HS-5 (cell line): ENCODE results near the gene LYRM1.
A peak's percentile ranks its signal among the peaks of the same experiment; 100 is the strongest.
"Not testable (repeated sequence)": the region's sequence is repeated elsewhere in the genome, so short reads cannot be mapped to it uniquely, and the experiment has no call there.

Experiments used
- DNase-seq: peaks from one replicate; pipeline ENCODE4 v3.0.0-alpha.2; 2012; ENCODE audit warnings: low read depth

LYRM1 gene, protein sequence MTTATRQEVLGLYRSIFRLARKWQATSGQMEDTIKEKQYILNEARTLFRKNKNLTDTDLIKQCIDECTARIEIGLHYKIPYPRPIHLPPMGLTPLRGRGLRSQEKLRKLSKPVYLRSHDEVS

DNA sequence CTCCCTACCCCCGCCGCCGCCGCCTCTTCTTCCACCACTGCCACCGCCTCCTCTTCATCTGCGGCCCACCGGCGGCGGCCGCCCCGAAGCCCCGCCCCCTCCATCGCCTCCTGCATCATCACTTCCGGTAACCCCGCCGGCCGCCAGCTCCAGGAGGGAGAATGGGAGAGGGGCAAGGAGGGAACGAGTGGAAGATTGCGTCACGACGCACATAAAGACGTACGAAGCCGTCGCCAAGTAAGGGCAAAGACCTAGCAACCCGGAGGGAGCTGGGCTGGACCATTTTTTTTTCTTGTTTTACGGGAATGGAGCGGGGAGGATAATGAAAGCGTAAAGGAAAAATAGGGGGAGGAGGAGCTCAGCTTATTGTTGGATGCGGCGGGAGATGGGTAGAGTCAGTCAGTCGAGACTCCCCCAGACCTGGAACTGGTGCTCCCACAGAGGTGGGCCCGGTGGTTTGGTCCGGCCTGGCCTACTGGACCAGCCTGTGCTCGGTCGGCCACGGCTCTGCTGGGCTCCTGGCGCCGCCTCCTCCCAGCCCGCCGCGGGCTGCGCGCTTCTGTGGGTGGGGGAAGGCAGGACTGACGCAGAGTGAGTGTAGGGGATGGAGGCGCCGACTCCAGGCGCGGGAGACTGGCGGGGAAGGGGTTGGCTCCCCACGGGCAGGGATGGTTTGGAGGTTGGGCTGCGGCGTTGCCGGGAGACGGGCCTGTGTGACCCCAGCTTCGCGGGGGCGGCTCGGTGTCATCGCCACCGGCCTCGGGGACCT lies at the start of gene LYRM1, which contains the start of gene DCUN1D3:
TSS of gene LYRM1 (plus strand) at position 473 of the 769 bp plus-strand sequence. CDS start 14,785 bp downstream, outside the sequence.
TSS of gene DCUN1D3 (minus strand) at position 60 of the 769 bp plus-strand sequence. CDS start 37,820 bp downstream, outside the sequence.
- DNase-seq = peak; percentile 97

DNA sequence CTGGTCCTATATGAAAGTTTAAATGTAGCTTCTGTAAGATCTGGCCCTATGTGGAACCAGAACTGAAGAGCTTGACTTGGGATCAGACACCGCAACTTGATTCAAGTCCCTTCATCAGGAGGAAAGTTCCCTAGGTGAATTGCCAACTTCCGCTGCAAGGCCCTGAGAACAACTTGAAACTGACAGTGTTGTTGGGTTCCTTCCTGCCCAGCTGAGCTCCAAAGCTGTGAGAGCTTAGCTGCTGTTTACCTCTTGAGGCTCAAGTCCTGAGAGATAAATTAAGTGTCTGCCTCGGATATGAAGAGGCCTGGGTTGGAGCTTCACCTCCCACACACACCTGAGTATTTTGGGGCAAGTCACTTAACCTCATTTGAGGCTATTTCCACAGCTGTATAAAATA lies 49.6 kb upstream of the LYRM1 start:
- no peak for DNase-seq

DNA sequence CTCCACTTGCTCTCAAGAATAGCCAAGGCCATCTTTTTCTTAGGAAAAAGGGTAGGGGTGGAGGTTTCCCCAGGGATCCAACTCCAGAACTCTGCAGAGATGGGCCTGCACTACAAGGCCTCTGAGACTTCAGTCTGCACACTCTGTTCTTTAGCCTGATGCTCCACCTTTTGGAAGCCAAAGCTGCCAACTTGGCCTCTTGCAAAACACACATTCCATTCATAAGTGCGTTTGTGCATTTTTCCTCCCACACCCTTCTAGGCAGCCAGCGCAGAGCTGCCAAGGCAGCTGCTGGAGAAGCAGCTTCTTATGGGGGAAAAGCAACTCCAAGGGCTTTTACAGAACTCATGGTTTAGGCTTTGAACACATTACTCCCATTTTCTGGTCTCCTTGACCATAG lies 49.0 kb upstream of the LYRM1 start:
- DNase-seq = peak; percentile 83

DNA sequence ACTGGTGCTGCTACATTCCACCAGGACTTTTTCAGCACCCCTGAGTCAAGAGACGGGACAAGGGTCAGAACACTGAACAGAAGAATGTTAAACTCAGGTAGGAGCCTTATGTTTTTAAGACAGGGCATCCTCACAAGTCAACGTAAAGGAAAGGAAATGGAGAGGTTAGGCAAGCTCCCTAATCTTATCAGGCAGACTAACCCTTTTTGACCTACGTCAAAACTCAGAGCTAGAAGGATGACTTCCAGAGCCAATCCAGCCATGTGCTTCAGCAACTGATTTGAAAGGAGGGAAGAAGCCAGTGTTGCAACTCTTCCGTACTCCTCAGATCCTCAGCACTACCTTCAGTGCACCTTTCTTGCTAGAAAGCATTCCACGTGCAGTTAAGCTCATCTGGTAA lies 47.4 kb upstream of the LYRM1 start:
- DNase-seq = no peak

DNA sequence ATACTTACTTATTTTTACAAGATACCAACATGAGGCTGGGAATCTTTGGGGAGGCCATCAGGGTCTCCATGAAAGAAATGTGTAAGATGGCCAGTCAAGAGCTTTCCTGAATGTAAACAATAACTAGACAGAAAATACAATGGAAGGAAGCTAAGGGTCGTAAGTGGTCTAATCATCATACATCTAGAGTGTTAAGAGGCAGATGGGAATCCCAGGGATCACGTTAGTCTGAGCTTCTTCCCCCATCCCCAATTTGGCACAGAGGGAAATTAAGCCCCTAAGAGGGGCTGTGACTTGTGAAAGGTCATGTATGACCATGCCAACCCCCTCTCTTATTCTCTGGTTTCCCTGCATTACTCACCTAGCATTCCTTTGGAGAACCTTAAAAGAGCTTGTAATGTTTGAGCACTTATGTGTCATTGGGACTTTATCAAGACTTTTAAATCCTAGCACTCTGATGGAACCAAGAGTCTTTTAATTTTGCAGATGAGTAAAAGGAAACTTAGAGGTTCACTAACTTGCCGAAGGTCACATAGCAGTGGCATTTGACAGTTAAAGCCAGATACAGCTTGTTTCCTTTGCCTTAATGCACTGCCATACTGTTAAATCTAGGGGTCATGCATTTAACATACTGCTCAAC lies 46.5 kb upstream of the LYRM1 start:
- DNase-seq = no peak

DNA sequence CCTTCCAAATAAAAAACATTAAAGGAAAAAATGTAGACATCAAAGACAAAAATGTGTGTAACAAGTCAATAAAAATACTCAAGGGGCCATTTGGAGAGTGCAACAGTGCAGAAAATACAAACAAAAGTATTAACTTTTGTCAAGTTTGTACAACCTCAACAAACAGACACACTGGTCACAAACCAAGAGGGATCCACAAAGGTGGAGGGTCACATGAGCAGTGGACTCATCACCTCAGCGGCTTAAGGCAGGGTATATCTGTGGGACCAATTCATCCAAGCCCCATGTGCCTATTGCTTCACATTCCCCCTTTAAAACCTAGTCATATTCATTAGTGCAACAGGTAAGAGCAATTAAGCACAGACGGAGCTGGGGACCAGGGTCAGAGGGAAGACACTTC lies 45.6 kb upstream of the LYRM1 start:
- no peak for DNase-seq

DNA sequence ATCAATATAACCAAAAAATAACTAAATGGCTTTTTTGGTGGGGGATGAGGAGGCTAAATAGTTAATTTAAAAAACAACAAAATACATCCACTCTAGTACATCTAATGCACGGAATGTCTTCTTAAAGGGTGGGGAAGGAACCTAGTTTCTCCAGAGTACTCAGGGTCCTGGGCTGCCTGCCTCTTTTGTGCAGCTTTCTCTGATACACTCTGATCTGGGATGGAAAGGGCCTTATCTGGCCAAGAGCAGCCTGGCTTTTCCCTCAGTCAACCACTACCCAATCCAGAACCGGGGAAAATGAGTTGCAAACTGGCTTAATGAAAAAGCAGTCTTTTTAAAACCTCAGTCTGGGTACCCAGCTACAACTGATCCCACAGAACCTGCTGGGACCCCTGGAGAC lies 43.3 kb upstream of the LYRM1 start:
- no peak for DNase-seq

DNA sequence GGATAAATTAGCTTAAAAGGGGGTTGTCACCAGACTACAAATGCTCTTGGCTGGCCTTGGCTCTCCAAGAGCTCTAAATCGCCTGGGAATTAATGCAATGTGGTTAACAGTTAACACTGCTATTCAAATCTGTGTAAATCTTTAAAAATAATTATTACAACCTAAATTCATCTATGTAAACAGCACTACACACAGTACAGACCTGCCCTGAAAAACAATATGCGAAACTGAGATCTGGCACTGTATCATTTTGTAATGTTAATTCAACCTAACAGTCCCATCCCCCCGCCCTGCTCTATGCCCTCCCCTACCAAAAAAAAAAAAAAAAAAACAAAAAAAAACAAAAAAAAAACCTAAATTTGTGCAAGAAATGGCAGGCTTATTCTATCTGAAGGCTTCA lies 41.3 kb upstream of the LYRM1 start:
- DNase-seq = no peak

DNA sequence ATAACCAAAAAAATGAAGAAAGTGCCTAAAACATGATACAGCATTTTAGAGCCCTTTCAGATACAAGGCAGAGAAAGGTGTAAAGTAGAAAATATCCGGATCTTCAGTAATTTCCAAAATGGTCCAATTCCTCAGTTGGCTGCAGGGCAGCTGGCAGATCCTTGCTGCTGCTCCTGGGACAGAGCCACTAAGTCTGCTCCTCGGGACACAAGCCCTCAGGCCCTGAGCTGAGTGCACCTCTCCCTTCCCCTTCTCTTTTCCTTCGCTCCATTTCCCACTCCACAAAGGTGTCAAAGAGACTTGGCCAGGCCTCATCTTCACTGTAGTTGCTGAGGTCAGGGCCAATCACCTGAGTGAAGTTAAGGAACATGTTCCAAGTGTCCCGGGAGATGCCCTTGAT lies 40.9 kb upstream of the LYRM1 start:
- DNase-seq = no peak

DNA sequence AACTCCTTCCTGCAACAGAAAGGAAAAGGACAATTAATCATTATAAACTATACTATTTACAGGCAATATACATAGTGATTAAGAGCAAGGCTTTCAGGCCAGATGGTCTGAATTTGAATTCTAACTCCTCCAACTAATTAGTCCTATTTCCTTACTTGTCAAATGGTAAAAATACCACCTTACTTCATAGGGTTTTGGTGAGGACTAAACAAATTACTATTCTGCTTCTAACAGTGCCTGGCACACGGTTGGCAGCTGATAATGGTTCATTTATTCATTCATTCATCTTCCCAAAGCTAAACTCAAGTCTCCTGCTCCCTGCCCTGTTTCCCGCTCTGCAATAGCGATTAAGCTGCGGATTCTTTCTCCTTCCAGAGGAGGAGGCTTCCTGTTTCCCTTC lies 40.2 kb upstream of the LYRM1 start:
- DNase-seq = no peak

DNA sequence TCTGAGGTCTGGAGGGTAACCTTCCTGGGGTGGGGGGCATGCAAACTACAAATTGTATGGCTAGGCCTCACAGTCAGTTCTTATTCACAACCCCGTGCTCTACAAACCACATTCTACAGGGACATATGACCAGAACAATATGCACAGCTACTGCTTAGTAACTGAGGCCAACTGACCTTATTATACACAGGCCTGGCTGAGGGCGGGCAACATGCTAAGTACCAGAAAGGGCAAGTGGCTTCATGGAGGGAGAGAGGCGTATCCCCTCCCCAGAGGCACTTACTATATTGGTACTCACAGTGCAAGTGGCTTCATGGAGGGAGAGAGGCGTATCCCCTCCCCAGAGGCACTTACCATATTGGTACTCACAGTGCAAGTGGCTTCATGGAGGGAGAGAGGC lies 39.6 kb upstream of the LYRM1 start:
- DNase-seq = not testable (repeated sequence)

DNA sequence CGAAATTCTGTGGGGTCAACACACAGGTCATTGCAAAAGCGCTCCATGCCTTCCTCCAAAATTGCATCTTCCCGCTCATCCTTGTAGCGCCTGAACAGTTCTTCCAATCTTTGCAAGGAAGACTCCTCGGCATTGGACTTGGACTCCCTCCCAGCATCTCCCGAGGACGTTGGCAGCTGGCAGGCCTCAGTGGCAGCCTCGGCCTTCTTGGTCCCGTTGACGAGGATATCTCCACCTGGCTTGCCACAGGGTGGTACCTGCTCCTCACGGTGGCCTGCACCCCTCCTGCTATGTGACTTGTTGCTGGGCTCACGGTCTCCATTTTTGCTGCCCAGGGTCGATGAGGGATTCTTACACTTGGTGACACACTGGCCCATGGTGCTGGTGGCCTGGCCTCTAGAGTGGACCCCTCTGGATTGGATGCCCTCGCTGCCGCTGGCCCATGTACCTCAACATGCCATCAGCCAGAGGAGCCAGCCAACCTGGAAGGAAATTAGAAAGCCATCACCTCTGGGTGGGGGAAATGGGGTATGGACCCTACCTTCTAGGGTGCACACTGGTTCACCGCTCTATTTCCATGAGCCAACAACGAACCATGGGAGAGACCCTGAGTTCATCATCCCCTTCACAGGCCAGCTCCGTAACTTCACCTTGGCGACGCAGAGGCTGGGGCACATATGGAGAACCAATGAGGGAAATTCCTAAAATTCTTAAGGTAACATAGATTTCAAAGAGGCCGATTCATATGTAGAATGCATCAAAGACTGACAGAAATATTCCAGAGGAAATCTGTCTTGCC lies 38.2 kb upstream of the LYRM1 start:
- DNase-seq = no peak

DNA sequence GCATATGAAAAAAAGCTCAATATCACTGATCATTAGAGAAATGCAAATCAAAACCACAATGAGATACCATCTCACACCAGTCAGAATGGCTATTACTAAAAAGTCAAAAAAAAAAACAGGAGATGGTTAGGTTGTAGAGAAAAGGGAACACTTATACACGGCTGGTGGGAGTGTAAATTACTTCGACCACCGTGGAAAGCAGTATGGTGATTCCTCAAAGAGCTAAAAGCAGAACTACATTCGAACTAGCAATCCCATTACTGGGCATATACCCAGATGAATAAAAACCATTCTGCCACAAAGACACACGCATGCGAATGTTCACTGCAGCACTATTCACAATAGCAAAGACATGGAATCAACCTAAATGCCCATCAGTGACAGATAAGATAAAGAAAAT lies 36.2 kb upstream of the LYRM1 start:
- not testable (repeated sequence) for DNase-seq

DNA sequence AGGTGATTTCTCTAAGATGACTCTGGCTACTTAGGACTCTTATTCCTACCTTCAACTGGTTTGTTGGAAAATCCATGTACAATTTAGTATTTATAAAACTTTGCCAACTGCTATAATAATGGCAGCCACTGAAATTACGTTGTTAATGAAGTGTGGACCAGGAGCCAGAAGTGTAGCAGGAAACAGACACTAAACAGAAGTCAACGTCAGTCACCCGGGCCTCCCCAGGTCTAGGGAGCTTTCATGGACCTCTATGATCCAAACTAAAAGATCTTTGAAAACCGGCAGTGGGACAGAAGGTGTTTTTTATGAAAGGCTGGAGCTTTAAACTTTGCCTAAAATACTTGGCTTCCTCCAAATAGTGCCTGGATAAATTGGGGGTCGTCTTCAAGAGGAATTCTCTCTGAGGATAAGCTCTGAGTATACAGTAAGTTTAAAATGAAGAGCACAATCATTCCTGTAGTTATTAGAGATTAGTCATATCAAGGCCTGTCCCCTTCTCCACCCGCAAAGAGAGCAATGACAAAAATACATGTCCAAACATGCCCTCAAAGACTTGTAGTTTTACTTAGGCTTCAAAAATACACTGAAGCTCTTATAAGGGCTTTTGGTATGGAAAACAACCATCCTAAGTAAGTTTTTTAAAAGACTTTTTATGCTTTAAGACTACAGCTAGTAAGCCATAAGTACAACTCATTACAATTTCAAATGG lies 35.0 kb upstream of the LYRM1 start:
- no peak for DNase-seq

DNA sequence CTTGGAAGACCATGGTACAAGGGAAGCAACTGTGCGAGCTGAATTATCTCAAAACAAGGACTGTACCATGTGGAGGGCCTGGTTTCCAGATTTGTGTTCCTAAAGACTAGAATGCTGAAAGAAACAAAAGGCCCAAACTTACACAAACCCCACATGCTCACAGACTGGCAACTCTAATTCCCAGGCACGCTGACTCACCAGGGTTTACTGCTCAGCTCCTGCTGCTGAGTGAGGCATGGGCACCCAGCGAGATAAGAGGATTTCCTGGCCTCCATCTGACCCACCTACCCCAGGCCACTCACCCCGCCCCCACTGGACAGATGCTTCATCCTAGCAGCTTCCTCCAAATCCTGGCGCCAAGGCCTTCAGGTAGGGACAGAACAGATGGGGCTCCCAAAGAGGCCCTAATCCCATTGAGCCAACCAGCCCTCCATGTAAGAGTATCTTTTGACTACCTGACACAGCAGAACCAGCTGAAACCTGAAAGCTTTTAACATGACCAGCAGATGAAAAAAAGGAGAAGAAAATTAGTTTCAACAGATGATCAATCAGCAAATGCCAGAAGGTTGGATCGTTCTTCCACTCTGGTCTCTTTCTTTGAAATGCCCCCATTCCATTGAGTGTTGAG lies 34.3 kb upstream of the LYRM1 start:
- DNase-seq = peak; percentile 51

DNA sequence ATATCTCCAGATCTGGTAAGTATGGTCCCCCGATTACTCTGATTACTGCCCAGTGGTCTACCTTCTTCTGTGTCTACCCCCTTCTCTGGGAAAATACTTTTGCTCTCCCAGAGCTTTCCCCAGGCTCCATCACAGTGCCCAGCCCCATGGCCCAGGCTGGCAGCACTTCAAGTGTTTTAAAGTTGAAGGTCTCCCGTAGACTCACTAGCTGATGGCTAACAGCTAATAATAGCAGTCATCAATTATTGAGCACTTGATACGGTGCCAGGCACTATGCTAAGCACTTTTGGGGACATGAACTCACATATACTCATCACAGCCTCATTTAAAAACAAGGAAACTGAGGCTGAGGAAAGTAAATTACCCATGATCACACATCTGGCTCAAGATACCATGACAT lies 33.8 kb upstream of the LYRM1 start:
- no peak for DNase-seq

DNA sequence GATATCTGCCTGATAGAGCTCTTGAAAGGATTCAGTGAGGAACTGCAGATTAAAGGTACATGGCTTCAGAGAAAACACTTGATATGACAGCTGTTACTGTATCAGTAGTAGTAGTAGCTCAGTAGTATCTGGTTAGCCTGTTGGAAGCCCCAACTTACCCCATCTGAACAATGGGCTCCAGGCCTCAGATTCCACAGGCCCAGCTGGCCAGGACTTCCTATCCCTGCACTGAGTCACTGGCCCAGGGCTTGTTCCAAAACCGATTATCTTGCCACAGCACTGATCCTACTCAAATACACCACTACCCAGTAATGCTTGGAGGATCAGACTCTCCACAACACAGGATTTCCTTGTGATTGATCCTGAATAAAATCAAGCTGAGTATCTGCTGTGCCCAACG lies 33.0 kb upstream of the LYRM1 start:
- no peak for DNase-seq

DNA sequence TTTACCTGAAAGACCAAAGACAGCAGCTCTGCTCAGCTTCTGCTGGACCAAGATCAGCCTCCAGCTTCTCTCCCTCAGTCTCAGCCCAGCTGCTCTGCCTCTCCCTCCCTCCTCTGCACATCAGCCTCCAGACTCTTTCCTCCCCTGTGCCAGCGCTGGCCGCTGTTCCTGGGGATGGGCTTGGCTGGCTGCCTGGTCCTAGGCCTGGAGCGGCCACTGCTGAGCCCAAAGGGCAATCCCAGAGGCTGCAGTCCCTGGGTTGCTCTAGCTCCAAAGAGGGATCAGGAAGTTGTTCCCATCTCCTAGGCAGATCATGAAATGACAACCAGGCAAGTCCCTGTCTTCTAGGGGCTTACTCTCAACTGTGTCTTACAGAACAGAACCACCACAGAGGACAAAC lies 31.7 kb upstream of the LYRM1 start:
- DNase-seq = no peak

DNA sequence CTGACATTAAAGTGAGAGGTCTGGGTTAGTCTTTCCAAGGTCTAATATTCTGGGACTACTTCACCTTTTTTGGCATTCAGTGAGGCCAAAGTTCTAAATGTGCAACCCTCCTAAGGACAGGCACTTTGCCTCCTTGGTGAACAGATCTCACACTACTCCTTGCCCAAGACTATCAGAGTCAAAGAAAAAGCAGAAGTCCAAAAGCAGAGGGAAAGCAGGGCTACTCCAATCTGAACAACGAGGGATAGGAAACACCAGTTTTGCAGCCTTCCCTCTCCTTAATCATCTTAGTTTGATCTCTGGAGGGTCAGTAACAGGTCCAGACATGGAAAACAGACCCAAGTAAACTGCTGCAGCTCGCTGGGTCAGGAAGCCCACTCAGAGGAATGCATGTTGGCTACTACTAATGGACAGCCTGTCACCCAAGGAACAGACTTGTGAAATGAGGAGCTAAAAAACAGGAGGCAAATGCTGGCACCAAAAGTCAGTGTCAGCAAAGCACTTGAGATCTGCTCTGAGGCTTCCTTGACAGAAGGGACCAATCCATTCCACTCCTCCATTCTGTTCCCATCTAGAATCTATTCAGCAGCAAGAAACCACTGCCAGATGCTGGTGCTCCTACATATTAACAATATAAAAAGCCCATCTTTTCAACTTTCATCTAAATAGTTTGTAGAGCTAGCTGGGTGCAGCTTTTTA lies 30.3 kb upstream of the LYRM1 start:
- no peak for DNase-seq

DNA sequence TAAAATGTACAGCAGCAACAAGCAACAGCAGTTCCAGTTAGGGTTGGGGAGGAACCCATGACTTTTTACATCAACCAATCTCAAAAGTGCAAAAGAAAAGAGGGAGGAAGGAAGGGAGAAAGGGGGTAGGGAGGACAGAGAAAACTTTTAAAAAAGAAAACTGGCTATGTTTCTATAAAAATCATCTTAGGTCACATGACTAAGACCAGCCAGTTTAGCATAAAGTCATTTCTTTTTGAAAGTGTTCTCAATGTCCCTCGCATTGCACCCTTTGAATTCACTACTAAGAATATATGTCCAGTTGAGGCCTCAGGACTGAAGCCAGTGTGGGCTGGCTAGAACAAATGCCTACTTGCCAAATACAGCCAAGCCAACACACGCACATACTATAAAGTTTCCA lies 29.3 kb upstream of the LYRM1 start:
- no peak for DNase-seq
